ENCODE data around the gene OPTC.
"Not testable (repeated sequence)": the region's sequence is repeated elsewhere in the genome, so short reads cannot be mapped to it uniquely, and the experiment has no call there.

The OPTC gene

GRCh38 chr1:203492748-203493130 is 1.2 kb upstream of the OPTC start:
- DNase-seq = no peak

GRCh38 chr1:203495845-203496244 is 1.9 kb downstream of the OPTC start:
- peak; percentile 13 for DNase-seq

- DNase-seq = no peak
Measured at GRCh38 chr1:203497269-203497777, 3.4 kb downstream of the OPTC start.

- no peak for DNase-seq
Measured at GRCh38 chr1:203499643-203500278, 5.8 kb downstream of the OPTC start.

- no peak for DNase-seq
Measured at GRCh38 chr1:203500279-203500678, 6.3 kb downstream of the OPTC start.

GRCh38 chr1:203503836-203504235 is 9.9 kb downstream of the OPTC start:
- no peak for DNase-seq

- DNase-seq = peak; percentile 85
Measured at GRCh38 chr1:203504400-203505250, 10.7 kb downstream of the OPTC start.

GRCh38 chr1:203505526-203506204 is 11.7 kb downstream of the OPTC start:
- DNase-seq = no peak

- DNase-seq = peak; percentile 73
Measured at GRCh38 chr1:203506858-203507626, 13.1 kb downstream of the OPTC start.

GRCh38 chr1:203507759-203508158 is 13.8 kb downstream of the OPTC start:
- no peak for DNase-seq

GRCh38 chr1:203508463-203509073 is 14.6 kb downstream of the OPTC start:
- DNase-seq = peak; percentile 78

- no peak for DNase-seq
Measured at GRCh38 chr1:203509135-203509534, 15.2 kb downstream of the OPTC start.

- no peak for DNase-seq
Measured at GRCh38 chr1:203511513-203511912, 17.6 kb downstream of the OPTC start.

- no peak for DNase-seq
Measured at GRCh38 chr1:203511930-203512329, 18.0 kb downstream of the OPTC start.

GRCh38 chr1:203512517-203512847 is 18.5 kb downstream of the OPTC start:
- no peak for DNase-seq

- DNase-seq = peak; percentile 50
Measured at GRCh38 chr1:203512848-203513584, 19.1 kb downstream of the OPTC start.

GRCh38 chr1:203513585-203514031 is 19.7 kb downstream of the OPTC start:
- DNase-seq = no peak

GRCh38 chr1:203516184-203516583 is 22.2 kb downstream of the OPTC start:
- peak; percentile 59 for DNase-seq

- no peak for DNase-seq
Measured at GRCh38 chr1:203516906-203517305, 23.0 kb downstream of the OPTC start.

GRCh38 chr1:203517426-203518110 is 23.6 kb downstream of the OPTC start:
- DNase-seq = no peak

- DNase-seq = not testable (repeated sequence)
Measured at GRCh38 chr1:203518139-203518538, 24.2 kb downstream of the OPTC start.

Data from retina (tissue), 1 donor.